HepG2 (cell line): ENCODE results near the gene SP3. TPM values are rescaled to one million over a fixed set of nuclear protein-coding genes. Genes with fewer than 3 reads are reported as not detected.

ENCODE experiments used
- ARNT2 ChIP-seq: sonication (generic); formaldehyde crosslinking; IDR thresholded peaks from 2 replicates; pipeline ENCODE4 v1.8.0; 2022; ENCODE audit warnings: mild to moderate bottlenecking, low read depth, missing genetic modification reagents, moderate library complexity
- CREB1 ChIP-seq, 2 experiments: fragments of 450-650 bp in 1 of 2; IDR thresholded peaks; 2 replicates each; pipeline ENCODE4 v1.6.1; 2016 to 2017; ENCODE audit warnings: control low read depth in 1 of 2, mild to moderate bottlenecking in 1 of 2, missing compliant biosample characterization in 1 of 2, missing genetic modification characterization in 1 of 2
- GTF3A ChIP-seq: sonication (generic); formaldehyde crosslinking; conservative IDR thresholded peaks from 2 replicates; pipeline ENCODE4 v1.4.0; 2020; ENCODE audit warnings: mild to moderate bottlenecking, missing genetic modification reagents
- HDAC1 ChIP-seq: sonication (generic); formaldehyde crosslinking; IDR thresholded peaks from 2 replicates; pipeline ENCODE4 v1.5.1; 2020; ENCODE audit warnings: mild to moderate bottlenecking, missing genetic modification reagents
- HMGXB4 ChIP-seq, 2 experiments: sonication (generic) in 1 of 2; formaldehyde crosslinking in 1 of 2; IDR thresholded peaks; 2 replicates each; pipeline versions ENCODE4 v1.4.0 to v1.6.1; 2018 to 2020; ENCODE audit warnings: missing genetic modification reagents in 2 of 2, borderline replicate concordance in 1 of 2, low read depth in 1 of 2, mild to moderate bottlenecking in 1 of 2, missing biosample characterization in 1 of 2
- MLX ChIP-seq: IDR thresholded peaks from 2 replicates; pipeline ENCODE4 v1.6.1; 2016
- NCOA1 ChIP-seq: sonication (generic); formaldehyde crosslinking; IDR thresholded peaks from 2 replicates; pipeline ENCODE4 v1.9.0; 2021; ENCODE audit warnings: missing genetic modification reagents
- NFE2 ChIP-seq: sonication (generic); formaldehyde crosslinking; IDR thresholded peaks from 2 replicates; pipeline ENCODE4 v1.4.0; 2020; ENCODE audit warnings: missing genetic modification reagents
- NR2F1 ChIP-seq, 2 experiments: fragments of 450-650 bp in 1 of 2; formaldehyde crosslinking in 1 of 2; IDR thresholded peaks; 2 replicates each; pipeline versions ENCODE4 v1.5.0 to v1.6.1; 2016 to 2020; ENCODE audit warnings: mild to moderate bottlenecking in 1 of 2, missing compliant biosample characterization in 1 of 2, missing genetic modification reagents in 1 of 2, moderate library complexity in 1 of 2
- PHF5A ChIP-seq: IDR thresholded peaks from one replicate; pipeline ENCODE4 v1.6.1; 2018; ENCODE audit warnings: low read depth, missing genetic modification reagents; ENCODE audit not compliant: unreplicated experiment
- TIGD3 ChIP-seq: sonication (generic); formaldehyde crosslinking; IDR thresholded peaks from 2 replicates; pipeline ENCODE4 v1.5.1; 2020; ENCODE audit warnings: mild to moderate bottlenecking, missing genetic modification reagents, borderline replicate concordance
- ZBTB20 ChIP-seq: sonication (generic); formaldehyde crosslinking; IDR thresholded peaks from 2 replicates; pipeline ENCODE4 v1.8.1; 2023; ENCODE audit warnings: missing genetic modification reagents, low read depth, mild to moderate bottlenecking, borderline replicate concordance
- ZBTB46 ChIP-seq: sonication (generic); formaldehyde crosslinking; IDR thresholded peaks from 2 replicates; pipeline ENCODE4 v1.4.0; 2020; ENCODE audit warnings: mild to moderate bottlenecking, missing genetic modification reagents, borderline replicate concordance
- ZFP36L1 ChIP-seq: sonication (generic); formaldehyde crosslinking; IDR thresholded peaks from 2 replicates; pipeline ENCODE4 v1.8.0; 2022; ENCODE audit warnings: mild to moderate bottlenecking, missing genetic modification reagents, moderate library complexity
- ZNF354B ChIP-seq: sonication (generic); formaldehyde crosslinking; IDR thresholded peaks from 2 replicates; pipeline ENCODE4 v1.8.0; 2022; ENCODE audit warnings: mild to moderate bottlenecking, missing genetic modification reagents
- ZNF615 ChIP-seq: sonication (generic); formaldehyde crosslinking; IDR thresholded peaks from 2 replicates; pipeline ENCODE4 v1.5.0; 2020; ENCODE audit warnings: mild to moderate bottlenecking, missing genetic modification reagents, borderline replicate concordance
- ZNF704 ChIP-seq: sonication (generic); formaldehyde crosslinking; IDR thresholded peaks from 2 replicates; pipeline ENCODE4 v1.8.1; 2023; ENCODE audit warnings: mild to moderate bottlenecking, inconsistent platforms, moderate library complexity, missing genetic modification reagents, borderline replicate concordance
- ZNF75D ChIP-seq: sonication (generic); formaldehyde crosslinking; IDR thresholded peaks from 2 replicates; pipeline ENCODE4 v1.8.1; 2023; ENCODE audit warnings: missing genetic modification reagents, mild to moderate bottlenecking, borderline replicate concordance
- ZNF83 ChIP-seq: sonication (generic); formaldehyde crosslinking; IDR thresholded peaks from 2 replicates; pipeline ENCODE4 v1.4.0; 2020; ENCODE audit warnings: missing genetic modification reagents, mild to moderate bottlenecking, borderline replicate concordance
- ZSCAN21 ChIP-seq: sonication (generic); formaldehyde crosslinking; IDR thresholded peaks from 2 replicates; pipeline ENCODE4 v1.8.0; 2022; ENCODE audit warnings: mild to moderate bottlenecking, missing genetic modification reagents, moderate library complexity, borderline replicate concordance
- ZSCAN25 ChIP-seq: sonication (generic); formaldehyde crosslinking; IDR thresholded peaks from 2 replicates; pipeline ENCODE4 v1.8.0; 2022; ENCODE audit warnings: mild to moderate bottlenecking, missing genetic modification reagents
- polyA plus RNA-seq, 8 experiments: library from polyadenylated mRNA; depleted of rRNA in 3 of 8; stranded (reverse) in 7 of 8; unstranded in 1 of 8; fragments of >200 nt; fragmentation: Illumina TruSeq in 4 of 8; extraction: Trizol in 4 of 8; gene quantifications; 2 replicates each; pipeline versions ENCODE4 v1.2.1 to v1.2.3, GENCODE V29; 2011 to 2016; ENCODE audit warnings: low read depth in 4 of 8, missing spikeins in 1 of 8, mixed read lengths in 1 of 8; ENCODE audit not compliant: insufficient read depth in 1 of 8
- total RNA-seq, 5 experiments: library from RNA; depleted of rRNA; stranded (reverse); fragments of >200 nt; fragmentation: Illumina TruSeq; extraction: Trizol; gene quantifications; 2 replicates each; pipeline ENCODE4 v1.2.3, GENCODE V29; 2016; ENCODE audit warnings: low read depth in 1 of 5

SP3 gene
- total and polyA plus RNA-seq, 2 of the 13 experiments (the other 11 are each of a cell fraction or from before 2014, with no cell fraction given): 57.3 to 132 TPM

GRCh38 chr2:173964565-173965371, 405 bp downstream of the SP3 start (continued):
- no peak; the same call in 1 of the 2 replicates for TF ChIP-seq ZFP36L1 (CRISPR knock-in tag)
- TF ChIP-seq CREB1 (IDR thresholded peaks at IDR 0.05): no peak
- TF ChIP-seq CREB1 (CRISPR knock-in tag; IDR thresholded peaks at IDR 0.05): no peak
- TF ChIP-seq ZNF615 (CRISPR knock-in tag): no peak
- TF ChIP-seq ZSCAN21: no peak; the same call in 1 of the 2 replicates
- no peak for TF ChIP-seq NFE2 (CRISPR knock-in tag)
- no peak; the same call in 1 of the 2 replicates for TF ChIP-seq GTF3A
- no peak for TF ChIP-seq ZBTB46 (CRISPR knock-in tag)
- peak; percentile 48 for TF ChIP-seq HDAC1 (CRISPR knock-in tag)
- TF ChIP-seq ZNF83: no peak
- TF ChIP-seq ZNF354B (CRISPR knock-in tag): no peak
- no peak for TF ChIP-seq NCOA1
- no peak; the same call in 1 of the 2 replicates for TF ChIP-seq ARNT2
- TF ChIP-seq MLX (CRISPR knock-in tag): no peak
- no peak for TF ChIP-seq ZBTB20 (CRISPR knock-in tag)
- no peak for TF ChIP-seq PHF5A (CRISPR knock-in tag)
- TF ChIP-seq HMGXB4 (CRISPR knock-in tag; IDR thresholded peaks at IDR 0.05; ENCODE audit: borderline replicate concordance in 1 of 2, low read depth in 1 of 2): peak; percentile 24 to 42; a peak in 2 of 4 replicates
- TF ChIP-seq ZSCAN25 (CRISPR knock-in tag): peak; percentile 84
- no peak for TF ChIP-seq TIGD3 (CRISPR knock-in tag)
- peak in 1 of 2 experiments; percentile 31; a peak in 1 of 4 replicates for TF ChIP-seq NR2F1 (CRISPR knock-in tag; IDR thresholded peaks at IDR 0.05)
- TF ChIP-seq ZNF75D (CRISPR knock-in tag): no peak
- no peak for TF ChIP-seq ZNF704
